Testis (tissue), 2 donors: ENCODE measurements around the gene CCDC13.

ENCODE experiments used
- CTCF ChIP-seq, 3 experiments: fragments of 450-650 bp in 2 of 3; fragments of 200-600 bp in 1 of 3; sonication (generic) in 1 of 3; IDR thresholded peaks; one replicate each; pipeline ENCODE4 v1.5.1; 2016 to 2019; ENCODE audit warnings: antibody characterized with exemption in 3 of 3, mild to moderate bottlenecking in 2 of 3, moderate library complexity in 1 of 3
- POLR2A ChIP-seq: fragments of 450-650 bp; IDR thresholded peaks from one replicate; pipeline ENCODE4 v1.6.1; 2017; ENCODE audit warnings: antibody characterized with exemption, mild to moderate bottlenecking, moderate library complexity

GRCh38 chr3:42739401-42740158, 33.5 kb downstream of the CCDC13 start:
- TF ChIP-seq CTCF (IDR thresholded peaks at IDR 0.05) (no peak), POLR2A (no peak)
